ENCODE data around the gene CPT1C.

CPT1C gene

GRCh38 chr19:49758292-49758691 lies 67.4 kb downstream of the CPT1C start:
- no peak for DNase-seq (ENCODE audit: low read depth)

GRCh38 chr19:49761249-49761624 lies 70.3 kb downstream of the CPT1C start:
- no peak for DNase-seq (ENCODE audit: low read depth)

- DNase-seq (ENCODE audit: low read depth) = no peak
Observed at GRCh38 chr19:49761625-49762311, 70.9 kb downstream of the CPT1C start.

- DNase-seq (ENCODE audit: low read depth) = no peak
Observed at GRCh38 chr19:49763230-49763629, 72.3 kb downstream of the CPT1C start, which contains the start of gene TSKS. Gene TSKS, minus strand, starts transcription at chr19:49763306. Its CDS starts 59 bp downstream, at chr19:49763247.
